ENCODE results near the gene R3HCC1L. TPM values are rescaled to one million over a fixed set of nuclear protein-coding genes. Genes with fewer than 3 reads are reported as not detected.

The R3HCC1L gene
- total and polyA plus RNA-seq, 9 of the 15 experiments (the other 6 are each of a cell fraction or from before 2014, with no cell fraction given), result 9.1 to 17.8 (median 12.6) TPM

GRCh38 chr10:98286419-98286818 is 152.0 kb downstream of the R3HCC1L start:
- H3K27me3 ChIP-seq (ENCODE audit: control insufficient read depth in 2 of 2, insufficient read depth in 2 of 2, low read length in 2 of 2), result peaks cover 18 to 39% of the 10 kb centered on the region in 2 experiments; a peak in 3 of 5 replicates
- H2AFZ ChIP-seq (ENCODE audit: low read depth, low read length), result no peak overlapping the region
- no TSS peak for BruUV-seq (replicated peaks)
- in situ Hi-C loops (cut with MboI) (no loop called here), intact Hi-C loops (cut with micrococcal nuclease) (no loop called here)
- H3K36me3 ChIP-seq (ENCODE audit: control insufficient read depth, insufficient read depth, low read length), result no peaks in the 10 kb centered on the region
- no peaks in the 10 kb centered on the region for H3K79me2 ChIP-seq (ENCODE audit: control insufficient read depth, insufficient read depth, low read length)
- ChIA-PET CTCF (ENCODE audit: low intra/inter-chr PET ratio) (no interaction called here), POLR2A (interaction anchor here (0.6 kb wide), 1 partner anchor 27 kb away, joined by 3 read pairs; no protein-coding TSS in a partner anchor)
- no peak for ATAC-seq
- no peak overlapping the region for H3K4me3 ChIP-seq
- no peak overlapping the region for H3K9ac ChIP-seq (ENCODE audit: insufficient read depth in 1 of 2, low read depth in 2 of 2, low read length in 2 of 2)
- no peaks in the 10 kb centered on the region; the same call in 1 of the 2 replicates for H4K20me1 ChIP-seq (replicated peaks; ENCODE audit: control insufficient read depth, insufficient read depth, low read length)
- H3K4me2 ChIP-seq (ENCODE audit: insufficient read depth, low read length), result no peak overlapping the region
- H3K27ac ChIP-seq (ENCODE audit: extremely low read depth, low read depth, low read length), result no peak overlapping the region
- no peaks in the 10 kb centered on the region for H3K9me3 ChIP-seq (replicated peaks; ENCODE audit: control insufficient read depth, insufficient read depth, low read depth, low read length)
- no peaks in the 10 kb centered on the region for H3K4me1 ChIP-seq (replicated peaks in 1 of 2; ENCODE audit: control insufficient read depth in 2 of 2, insufficient read depth in 2 of 2, low read length in 2 of 2)
- no peaks in the 10 kb centered on the region for H3K9me1 ChIP-seq (ENCODE audit: control insufficient read depth, insufficient read depth, low read length)
- DNase-seq (ENCODE audit: extremely low read depth in 1 of 4, low spot score in 3 of 4), result no peak
- no peak for FAIRE-seq
- WGBS (ENCODE audit: insufficient coverage, low coverage, missing lambda C conversion rate), result 1% methylated on average over 12 of the region's 12 CpGs
- TF ChIP-seq FOS (IDR thresholded peaks at IDR 0.05; ENCODE audit: extremely low read depth, insufficient read length) (no peak), TAF15 (IDR thresholded peaks at IDR 0.05; ENCODE audit: low read depth, low read length) (no peak), ZNF830 (CRISPR knock-in tag; IDR thresholded peaks at IDR 0.05) (no peak)
- TF ChIP-seq, protein P1, sequence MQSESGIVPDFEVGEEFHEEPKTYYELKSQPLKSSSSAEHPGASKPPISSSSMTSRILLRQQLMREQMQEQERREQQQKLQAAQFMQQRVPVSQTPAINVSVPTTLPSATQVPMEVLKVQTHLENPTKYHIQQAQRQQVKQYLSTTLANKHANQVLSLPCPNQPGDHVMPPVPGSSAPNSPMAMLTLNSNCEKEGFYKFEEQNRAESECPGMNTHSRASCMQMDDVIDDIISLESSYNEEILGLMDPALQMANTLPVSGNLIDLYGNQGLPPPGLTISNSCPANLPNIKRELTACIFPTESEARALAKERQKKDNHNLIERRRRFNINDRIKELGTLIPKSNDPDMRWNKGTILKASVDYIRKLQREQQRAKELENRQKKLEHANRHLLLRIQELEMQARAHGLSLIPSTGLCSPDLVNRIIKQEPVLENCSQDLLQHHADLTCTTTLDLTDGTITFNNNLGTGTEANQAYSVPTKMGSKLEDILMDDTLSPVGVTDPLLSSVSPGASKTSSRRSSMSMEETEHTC (IDR thresholded peaks at IDR 0.05), result no peak

DNA sequence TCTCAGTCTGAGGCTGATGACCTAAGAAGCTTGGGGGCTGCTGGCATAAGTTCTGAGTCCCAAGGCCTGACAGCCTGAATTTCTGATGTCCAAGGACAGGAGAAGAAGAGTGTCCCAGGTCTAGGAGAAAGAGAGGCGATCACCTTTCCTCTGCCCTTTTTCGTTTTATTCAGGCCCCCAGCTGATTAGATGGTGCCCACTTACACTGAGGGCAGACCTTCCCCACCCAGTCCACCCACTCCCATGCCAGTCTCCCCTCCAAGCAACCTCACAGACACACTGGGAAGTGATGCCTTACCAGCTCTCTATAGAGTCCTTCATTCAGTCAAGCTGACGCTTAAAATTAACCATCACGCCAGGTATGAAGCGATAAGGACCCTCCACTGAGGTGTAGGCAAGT is 152.9 kb downstream of the R3HCC1L start:
- no peaks in the 10 kb centered on the region for H4K20me1 ChIP-seq (replicated peaks; ENCODE audit: control insufficient read depth, insufficient read depth, low read length)
- ChIA-PET CTCF (ENCODE audit: low intra/inter-chr PET ratio) (no interaction called here), POLR2A (interaction anchor here (0.5 to 0.6 kb wide), 2 partner anchors 15 to 107 kb away, joined by 3 read pairs; no protein-coding TSS in a partner anchor)
- no peaks in the 10 kb centered on the region for H3K4me1 ChIP-seq (replicated peaks in 1 of 2; ENCODE audit: control insufficient read depth in 2 of 2, insufficient read depth in 2 of 2, low read length in 2 of 2)
- intact Hi-C loops (cut with micrococcal nuclease), result no loop called here
- no peaks in the 10 kb centered on the region for H3K36me3 ChIP-seq (ENCODE audit: control insufficient read depth, insufficient read depth, low read length)
- no peaks in the 10 kb centered on the region for H3K9me3 ChIP-seq (replicated peaks; ENCODE audit: control insufficient read depth, insufficient read depth, low read depth, low read length)
- no peak overlapping the region for H3K4me2 ChIP-seq (ENCODE audit: insufficient read depth, low read length)
- DNase-seq (ENCODE audit: extremely low read depth in 1 of 4, low spot score in 3 of 4) (no peak), ATAC-seq (no peak), FAIRE-seq (no peak)
- in situ Hi-C loops (cut with MboI), result no loop called here
- no TSS peak for BruUV-seq (replicated peaks)
- peaks cover 18 to 42% of the 10 kb centered on the region in 2 experiments; a peak in 3 of 5 replicates for H3K27me3 ChIP-seq (ENCODE audit: control insufficient read depth in 2 of 2, insufficient read depth in 2 of 2, low read length in 2 of 2)
- H3K9me1 ChIP-seq (ENCODE audit: control insufficient read depth, insufficient read depth, low read length), result no peaks in the 10 kb centered on the region
- H3K4me3 ChIP-seq, result no peak overlapping the region
- WGBS (ENCODE audit: insufficient coverage, low coverage, missing lambda C conversion rate), result 2% methylated on average over 5 of the region's 5 CpGs
- no peak overlapping the region for H3K9ac ChIP-seq (ENCODE audit: insufficient read depth in 1 of 2, low read depth in 2 of 2, low read length in 2 of 2)
- no peak overlapping the region for H2AFZ ChIP-seq (ENCODE audit: low read depth, low read length)
- H3K27ac ChIP-seq (ENCODE audit: extremely low read depth, low read depth, low read length), result no peak overlapping the region
- no peaks in the 10 kb centered on the region for H3K79me2 ChIP-seq (ENCODE audit: control insufficient read depth, insufficient read depth, low read length)
- TF ChIP-seq, protein P2, sequence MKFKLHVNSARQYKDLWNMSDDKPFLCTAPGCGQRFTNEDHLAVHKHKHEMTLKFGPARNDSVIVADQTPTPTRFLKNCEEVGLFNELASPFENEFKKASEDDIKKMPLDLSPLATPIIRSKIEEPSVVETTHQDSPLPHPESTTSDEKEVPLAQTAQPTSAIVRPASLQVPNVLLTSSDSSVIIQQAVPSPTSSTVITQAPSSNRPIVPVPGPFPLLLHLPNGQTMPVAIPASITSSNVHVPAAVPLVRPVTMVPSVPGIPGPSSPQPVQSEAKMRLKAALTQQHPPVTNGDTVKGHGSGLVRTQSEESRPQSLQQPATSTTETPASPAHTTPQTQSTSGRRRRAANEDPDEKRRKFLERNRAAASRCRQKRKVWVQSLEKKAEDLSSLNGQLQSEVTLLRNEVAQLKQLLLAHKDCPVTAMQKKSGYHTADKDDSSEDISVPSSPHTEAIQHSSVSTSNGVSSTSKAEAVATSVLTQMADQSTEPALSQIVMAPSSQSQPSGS (CRISPR knock-in tag; IDR thresholded peaks at IDR 0.05), result no peak
- TF ChIP-seq CBFA2T2 (conservative IDR thresholded peaks at IDR 0.05), result no peak
- no peak for TF ChIP-seq NFE2 (IDR thresholded peaks at IDR 0.05; ENCODE audit: low read depth)
- no peak for TF ChIP-seq ZNF431 (CRISPR knock-in tag; IDR thresholded peaks at IDR 0.05)
- no peak for TF ChIP-seq ZNF232 (CRISPR knock-in tag; IDR thresholded peaks at IDR 0.05)
- TF ChIP-seq SFPQ (IDR thresholded peaks at IDR 0.05; ENCODE audit: low read depth, low read length), result no peak
- no peak for TF ChIP-seq ZFX (CRISPR knock-in tag; IDR thresholded peaks at IDR 0.05)
